Fibroblast of lung (primary cell): ENCODE data around the gene ADAM15. TPM values are rescaled to one million over a fixed set of nuclear protein-coding genes. Genes with fewer than 3 reads are reported as not detected.
A peak's percentile ranks its signal among the peaks of the same experiment; 100 is the strongest.

ENCODE experiments used
- DNase-seq, 2 donors: peaks; one replicate each; pipeline versions ENCODE4 v3.0.0 to v3.0.0-alpha.2; 2010; ENCODE audit warnings: low read depth in 2 of 2
- H2AFZ ChIP-seq: 2 replicates; pipeline ENCODE4 v1.5.1; 2012; ENCODE audit warnings: low read length, control low read depth, inconsistent platforms
- H3K27ac ChIP-seq: 2 replicates; pipeline ENCODE4 v1.5.1; 2011; ENCODE audit warnings: low read length, control low read depth; ENCODE audit not compliant: insufficient read depth
- H3K27me3 ChIP-seq: 2 replicates; pipeline ENCODE4 v1.5.1; 2011; ENCODE audit warnings: mild to moderate bottlenecking, low read length; ENCODE audit not compliant: control insufficient read depth, insufficient read depth
- H3K36me3 ChIP-seq: 2 replicates; pipeline ENCODE4 v1.5.1; 2011; ENCODE audit warnings: low read length; ENCODE audit not compliant: control insufficient read depth, insufficient read depth
- H3K4me1 ChIP-seq: 2 replicates; pipeline ENCODE4 v1.5.1; 2011; ENCODE audit warnings: low read length; ENCODE audit not compliant: control insufficient read depth, insufficient read depth; ENCODE audit errors: extremely low read depth
- H3K4me2 ChIP-seq: 2 replicates; pipeline ENCODE4 v1.5.1; 2011; ENCODE audit warnings: low read length, control low read depth; ENCODE audit not compliant: insufficient read depth; ENCODE audit errors: extremely low read depth
- H3K4me3 ChIP-seq, 4 experiments: fragments of 200-600 bp in 1 of 4; sonication (generic) in 1 of 4; replicated peaks in 1 of 4; 2 replicates each; pipeline ENCODE4 v1.5.1; 2011 to 2016; ENCODE audit warnings: low read length in 4 of 4, low read depth in 3 of 4, mild to moderate bottlenecking in 3 of 4, control low read depth in 2 of 4, inconsistent platforms in 1 of 4, mixed read lengths in 1 of 4; ENCODE audit not compliant: insufficient read depth in 1 of 4; ENCODE audit errors: control extremely low read depth in 1 of 4
- H3K79me2 ChIP-seq: 2 replicates; pipeline ENCODE4 v1.5.1; 2012; ENCODE audit warnings: mild to moderate bottlenecking, low read length, inconsistent platforms; ENCODE audit not compliant: control insufficient read depth, insufficient read depth
- H3K9ac ChIP-seq: 2 replicates; pipeline ENCODE4 v1.5.1; 2011; ENCODE audit warnings: mild to moderate bottlenecking, low read length, control low read depth; ENCODE audit not compliant: insufficient read depth
- H3K9me3 ChIP-seq: 2 replicates; pipeline ENCODE4 v1.5.1; 2012; ENCODE audit warnings: low read depth, low read length; ENCODE audit not compliant: control insufficient read depth, insufficient read depth
- H4K20me1 ChIP-seq: 2 replicates; pipeline ENCODE4 v1.5.1; 2011; ENCODE audit warnings: low read length; ENCODE audit not compliant: control insufficient read depth, insufficient read depth; ENCODE audit errors: extremely low read depth
- CTCF ChIP-seq, 2 donors: IDR thresholded peaks in 1 of 2; conservative IDR thresholded peaks in 1 of 2; 1 replicate in 1 of 2; 2 replicates in 1 of 2; pipeline ENCODE4 v1.5.1; 2011 to 2012; ENCODE audit warnings: low read length in 2 of 2, control low read depth in 1 of 2, inconsistent platforms in 1 of 2, low read depth in 1 of 2, mild to moderate bottlenecking in 1 of 2
- EZH2 ChIP-seq: IDR thresholded peaks from 2 replicates; pipeline ENCODE4 v1.5.1; 2012; ENCODE audit warnings: low read length, control low read depth, mild to moderate bottlenecking; ENCODE audit errors: missing control alignments
- polyA plus RNA-seq, 2 donors: library from polyadenylated mRNA; depleted of rRNA in 1 of 2; stranded (reverse) in 1 of 2; unstranded in 1 of 2; fragments of >200 nt; gene quantifications; 2 replicates each; pipeline ENCODE4 v1.2.1, GENCODE V29; 2011 to 2012; ENCODE audit warnings: missing spikeins in 1 of 2
- total RNA-seq: library from RNA; depleted of rRNA; stranded (reverse); fragments of >200 nt; gene quantifications from 2 replicates; pipeline ENCODE4 v1.2.1, GENCODE V29; 2014

The ADAM15 gene
- total and polyA plus RNA-seq, 2 donors (not counting 1 experiment from before 2014, with no cell fraction given) = 19.5 to 58.5 TPM

- Histone ChIP-seq H4K20me1 (no peaks in the 10 kb centered on the region), H3K9ac (no peak overlapping the region), H3K36me3 (no peaks in the 10 kb centered on the region), H2AFZ (no peak overlapping the region), H3K27ac (no peak overlapping the region), H3K27me3 (peaks cover 14% of the 10 kb centered on the region), H3K4me2 (no peak overlapping the region), H3K4me1 (no peaks in the 10 kb centered on the region), H3K79me2 (no peaks in the 10 kb centered on the region), H3K4me3 (no peak overlapping the region), H3K9me3 (no peaks in the 10 kb centered on the region)
- DNase-seq = no peak
- TF ChIP-seq EZH2 (no peak), CTCF (conservative IDR thresholded peaks at IDR 0.05 in 1 of 2, IDR thresholded peaks at IDR 0.05 in 1 of 2; ENCODE audit: low read depth in 1 of 2, low read length in 2 of 2) (no peak)
These were observed 13.2 kb upstream of the ADAM15 start for GRCh38 chr1:155037851-155038441.

GRCh38 chr1:155038602-155039307 lies 12.4 kb upstream of the ADAM15 start:
- Histone ChIP-seq H3K79me2 (no peaks in the 10 kb centered on the region), H3K9ac (no peak overlapping the region), H3K27me3 (peaks cover 14% of the 10 kb centered on the region), H3K4me2 (no peak overlapping the region), H3K36me3 (no peaks in the 10 kb centered on the region), H3K27ac (no peak overlapping the region), H3K9me3 (no peaks in the 10 kb centered on the region), H3K4me1 (no peaks in the 10 kb centered on the region), H4K20me1 (no peaks in the 10 kb centered on the region), H2AFZ (no peak overlapping the region), H3K4me3 (no peak overlapping the region)
- peak; percentile 17 to 26 for DNase-seq
- TF ChIP-seq EZH2 = peak; percentile 25
- no peak for TF ChIP-seq CTCF (conservative IDR thresholded peaks at IDR 0.05 in 1 of 2, IDR thresholded peaks at IDR 0.05 in 1 of 2; ENCODE audit: low read depth in 1 of 2, low read length in 2 of 2)

GRCh38 chr1:155039308-155039669 lies 11.8 kb upstream of the ADAM15 start:
- Histone ChIP-seq H3K79me2 (no peaks in the 10 kb centered on the region), H3K9me3 (no peaks in the 10 kb centered on the region), H3K4me3 (no peak overlapping the region), H3K27ac (no peak overlapping the region), H3K9ac (no peak overlapping the region), H4K20me1 (no peaks in the 10 kb centered on the region), H3K4me1 (no peaks in the 10 kb centered on the region), H3K4me2 (no peak overlapping the region), H3K27me3 (peaks cover 14% of the 10 kb centered on the region), H2AFZ (no peak overlapping the region), H3K36me3 (no peaks in the 10 kb centered on the region)
- no peak for TF ChIP-seq EZH2
- TF ChIP-seq CTCF (conservative IDR thresholded peaks at IDR 0.05 in 1 of 2, IDR thresholded peaks at IDR 0.05 in 1 of 2; ENCODE audit: low read depth in 1 of 2, low read length in 2 of 2) = no peak
- no peak for DNase-seq
